HG03342 (cell line): ENCODE results near the gene CEP70.
"Not testable (repeated sequence)": the region's sequence is repeated elsewhere in the genome, so short reads cannot be mapped to it uniquely, and the experiment has no call there.

Experiments
- ATAC-seq: cut with Tn5 transposase; IDR thresholded peaks from one replicate; pipeline ENCODE4 v1.9.1; 2021; ENCODE audit warnings: mild to moderate bottlenecking, moderate library complexity; ENCODE audit not compliant: unreplicated experiment

The CEP70 gene, protein sequence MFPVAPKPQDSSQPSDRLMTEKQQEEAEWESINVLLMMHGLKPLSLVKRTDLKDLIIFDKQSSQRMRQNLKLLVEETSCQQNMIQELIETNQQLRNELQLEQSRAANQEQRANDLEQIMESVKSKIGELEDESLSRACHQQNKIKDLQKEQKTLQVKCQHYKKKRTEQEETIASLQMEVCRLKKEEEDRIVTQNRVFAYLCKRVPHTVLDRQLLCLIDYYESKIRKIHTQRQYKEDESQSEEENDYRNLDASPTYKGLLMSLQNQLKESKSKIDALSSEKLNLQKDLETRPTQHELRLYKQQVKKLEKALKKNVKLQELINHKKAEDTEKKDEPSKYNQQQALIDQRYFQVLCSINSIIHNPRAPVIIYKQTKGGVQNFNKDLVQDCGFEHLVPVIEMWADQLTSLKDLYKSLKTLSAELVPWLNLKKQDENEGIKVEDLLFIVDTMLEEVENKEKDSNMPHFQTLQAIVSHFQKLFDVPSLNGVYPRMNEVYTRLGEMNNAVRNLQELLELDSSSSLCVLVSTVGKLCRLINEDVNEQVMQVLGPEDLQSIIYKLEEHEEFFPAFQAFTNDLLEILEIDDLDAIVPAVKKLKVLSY

DNA sequence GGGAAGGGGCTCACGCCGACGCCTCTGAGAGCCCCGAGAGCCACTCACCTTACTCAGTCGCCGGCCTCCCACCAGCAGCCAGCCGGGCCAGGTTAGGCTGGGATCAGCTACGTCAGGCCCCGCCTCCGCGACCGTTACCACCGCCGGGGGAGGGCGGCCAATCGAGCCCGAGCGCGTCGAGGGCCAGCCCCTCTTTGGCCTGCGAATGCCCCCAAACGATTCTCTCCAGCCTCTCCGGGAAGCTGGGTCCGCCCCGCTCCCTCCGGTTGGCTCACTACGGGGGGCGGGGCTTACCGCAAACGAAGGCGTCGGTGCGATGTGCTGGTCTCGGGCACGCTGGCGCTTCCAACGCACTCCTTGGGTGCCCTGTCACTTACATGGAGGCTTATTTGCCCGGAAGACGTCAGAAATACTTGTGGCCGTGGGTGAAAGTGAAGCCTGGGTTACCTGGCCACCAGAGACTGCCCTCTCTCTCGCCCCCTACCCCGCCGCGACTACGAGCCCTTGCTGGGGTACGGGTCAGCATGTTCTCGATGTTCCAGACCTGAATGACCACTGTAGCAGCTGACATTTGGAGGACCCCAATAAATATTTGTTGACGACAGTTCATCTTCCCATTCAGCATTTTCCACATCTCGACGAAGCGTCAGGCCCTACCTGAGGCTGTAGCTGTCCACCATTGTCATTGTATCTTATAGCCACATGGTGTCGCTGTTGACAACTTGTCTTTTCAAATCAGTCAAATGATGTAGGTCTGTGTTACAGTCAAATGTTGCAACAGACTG, at the start of gene CEP70:
TSS of gene CEP70 (minus strand) at position 111 of the 785 bp plus-strand sequence. CDS start 21,333 bp downstream, outside the sequence.
- peak; percentile 87 for ATAC-seq

DNA sequence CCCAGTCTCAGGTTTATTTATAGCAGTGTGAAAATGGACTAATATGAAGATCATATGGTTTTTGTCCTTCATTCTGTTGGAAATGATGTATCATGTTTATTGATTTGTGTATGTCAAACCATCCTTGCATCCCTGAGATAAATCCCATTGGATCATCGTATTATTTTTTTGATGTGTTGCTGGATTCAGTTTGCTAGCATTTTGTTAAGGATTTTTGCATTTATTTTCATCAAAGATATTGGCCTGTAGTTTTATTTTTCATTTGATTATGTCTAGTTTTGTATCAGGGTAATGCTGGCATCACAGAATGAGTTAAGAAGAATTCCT, 48.8 kb upstream of the CEP70 start:
- ATAC-seq, result no peak

DNA sequence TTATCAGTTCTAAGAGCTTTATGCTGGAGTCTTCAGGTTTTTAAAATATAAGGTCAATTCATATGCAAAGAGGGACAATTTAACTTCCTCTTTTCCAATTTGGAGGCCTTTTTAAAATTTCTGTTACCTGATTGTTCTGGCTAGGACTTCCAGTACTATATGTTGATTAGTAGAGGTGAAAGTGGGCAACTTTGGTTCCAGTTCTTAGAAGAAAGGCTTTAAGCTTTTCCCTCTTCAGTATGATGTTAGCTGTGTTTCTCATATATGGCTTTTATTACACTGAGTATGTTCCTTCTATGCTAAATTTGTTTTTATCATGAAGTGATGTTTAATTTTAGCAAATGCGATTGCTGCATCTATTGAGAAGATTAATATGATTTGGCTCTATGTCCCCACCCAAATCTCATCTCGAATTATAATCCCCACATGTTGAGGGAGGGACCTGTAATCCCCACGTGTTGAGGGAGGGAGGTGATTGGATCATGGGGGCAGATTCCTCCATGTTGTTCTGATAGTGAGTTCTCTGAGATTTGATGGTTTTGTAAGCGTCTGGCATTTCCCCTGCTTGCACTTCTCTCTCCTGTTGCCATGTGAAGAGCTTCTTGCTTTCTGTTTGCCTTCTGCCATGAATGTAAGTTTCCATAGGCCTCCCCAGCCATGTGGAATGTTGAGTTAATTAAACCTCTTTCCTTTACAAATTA, 48.3 kb upstream of the CEP70 start:
- no peak for ATAC-seq

DNA sequence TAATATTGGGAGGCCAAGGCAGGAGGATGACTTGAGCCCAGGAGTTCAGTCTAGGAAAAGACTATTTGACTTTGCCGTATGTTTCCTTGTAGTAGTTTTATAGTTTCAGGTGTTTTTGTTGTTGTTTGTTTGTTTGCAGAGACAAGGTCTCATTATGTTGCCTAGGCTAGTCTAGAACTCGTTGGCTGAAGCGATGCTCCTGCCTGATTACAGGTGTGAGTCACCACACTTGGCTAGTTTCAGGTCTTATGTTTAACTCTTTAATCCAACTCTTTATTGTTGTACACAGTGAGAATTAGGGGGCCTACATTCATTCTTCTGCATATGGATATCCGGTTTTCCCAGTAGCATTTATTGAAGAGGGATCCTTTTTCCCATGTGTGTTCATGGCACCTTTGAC, 46.5 kb upstream of the CEP70 start:
- no peak for ATAC-seq

DNA sequence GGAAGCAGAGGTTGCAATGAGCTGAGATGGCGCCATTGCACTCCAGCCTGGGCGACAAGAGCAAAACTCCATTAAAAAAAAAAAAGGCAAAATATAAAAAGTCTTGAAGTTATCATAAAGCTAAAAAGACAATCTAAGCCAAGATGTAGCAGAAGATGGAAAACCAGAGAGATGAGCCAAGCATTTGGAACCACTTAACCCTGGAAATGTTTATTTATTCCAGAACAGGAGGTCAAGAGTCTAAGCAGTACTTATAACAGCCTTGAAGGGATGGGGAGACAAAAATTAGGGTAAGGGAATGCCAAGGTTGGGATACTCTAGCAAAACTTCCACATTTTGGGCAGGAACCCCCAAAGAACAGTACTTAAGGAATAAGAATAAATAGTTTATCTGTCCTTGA, 44.6 kb upstream of the CEP70 start:
- ATAC-seq, result no peak

DNA sequence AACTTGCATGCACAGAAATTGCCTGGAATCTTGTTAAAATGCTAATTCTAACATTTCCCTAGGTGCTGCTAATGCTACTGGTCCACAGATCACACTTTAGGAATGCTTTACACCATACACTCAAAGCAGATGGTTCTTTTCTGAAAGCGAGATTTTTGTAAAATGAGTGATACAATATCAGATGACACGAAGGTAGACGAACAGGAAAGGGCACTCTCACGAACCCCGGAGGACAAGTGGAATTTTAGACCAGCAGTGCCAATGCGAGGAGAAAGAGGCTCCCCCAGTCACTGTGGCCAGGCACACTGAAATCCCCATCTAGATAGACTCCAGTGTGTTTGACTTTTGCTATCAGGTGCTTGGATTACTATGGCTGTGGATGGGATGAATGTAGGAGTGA, 35.5 kb upstream of the CEP70 start:
- no peak for ATAC-seq

DNA sequence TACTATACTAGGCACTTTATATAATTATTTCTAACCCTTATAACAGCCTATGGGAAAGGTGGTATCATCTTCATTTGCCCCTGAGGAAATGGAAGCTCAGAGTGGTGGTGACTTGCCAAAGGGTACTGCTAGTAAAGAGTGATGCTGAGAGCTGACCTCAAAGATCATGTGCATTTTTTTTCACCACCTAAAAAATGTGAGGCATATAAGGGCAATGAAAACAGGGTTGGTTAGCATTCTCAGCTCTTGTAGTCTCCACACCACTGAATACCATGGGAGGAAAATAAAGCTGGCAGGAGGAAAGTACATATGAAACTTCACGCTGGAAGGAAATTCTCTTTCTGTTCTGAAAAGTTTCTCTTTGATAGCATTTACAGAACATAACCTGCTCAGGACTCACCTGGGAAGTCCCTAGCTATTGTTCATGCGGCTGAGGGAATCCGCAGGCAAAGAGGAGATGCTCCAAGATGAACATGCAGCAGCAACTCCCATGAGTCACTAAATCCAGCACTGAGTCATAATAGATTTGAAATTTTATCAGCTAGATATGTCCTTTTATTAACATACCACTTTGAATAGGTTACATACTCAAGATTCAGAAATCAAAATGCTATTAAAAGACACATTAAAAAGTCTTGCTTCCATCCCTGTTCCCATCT, 31.8 kb upstream of the CEP70 start:
- ATAC-seq, result no peak

DNA sequence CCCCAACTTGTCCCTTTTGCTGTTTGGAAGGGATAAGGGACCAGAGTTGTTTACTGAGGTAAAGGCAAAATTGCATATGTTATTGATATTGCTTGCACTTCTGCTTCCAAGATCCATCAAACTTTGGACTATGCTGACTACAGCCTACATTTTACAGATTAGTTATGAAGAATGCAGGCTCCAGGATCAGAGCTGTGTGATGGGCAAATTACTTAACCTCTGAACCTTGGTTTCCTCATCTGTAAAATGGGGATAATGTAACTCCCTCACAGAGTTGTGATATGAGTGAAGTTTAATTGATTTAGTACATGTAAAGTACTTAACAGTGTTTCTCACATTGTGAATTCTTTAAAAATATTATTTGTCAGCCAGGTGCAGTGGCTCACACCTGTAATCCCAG, 30.5 kb upstream of the CEP70 start:
- ATAC-seq, result no peak

DNA sequence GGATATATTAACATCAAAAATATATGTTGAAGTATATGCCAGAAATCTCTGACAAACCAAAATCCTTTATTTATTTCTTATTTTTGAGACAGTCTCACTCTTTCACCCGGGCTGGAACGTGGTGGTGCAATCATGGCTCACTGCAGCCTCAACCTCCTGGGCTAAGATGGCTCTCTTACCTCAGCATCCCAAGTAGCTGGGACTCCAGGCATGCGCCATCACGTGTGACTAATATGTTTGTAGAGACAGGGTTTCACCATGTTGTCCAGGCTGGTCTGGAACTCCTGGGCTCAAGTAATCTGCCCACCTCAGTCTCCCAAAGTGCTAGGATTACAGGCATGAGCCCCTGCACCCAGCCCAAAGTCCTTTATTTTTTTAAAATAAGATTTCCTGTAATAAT, 26.4 kb upstream of the CEP70 start:
- no peak for ATAC-seq

DNA sequence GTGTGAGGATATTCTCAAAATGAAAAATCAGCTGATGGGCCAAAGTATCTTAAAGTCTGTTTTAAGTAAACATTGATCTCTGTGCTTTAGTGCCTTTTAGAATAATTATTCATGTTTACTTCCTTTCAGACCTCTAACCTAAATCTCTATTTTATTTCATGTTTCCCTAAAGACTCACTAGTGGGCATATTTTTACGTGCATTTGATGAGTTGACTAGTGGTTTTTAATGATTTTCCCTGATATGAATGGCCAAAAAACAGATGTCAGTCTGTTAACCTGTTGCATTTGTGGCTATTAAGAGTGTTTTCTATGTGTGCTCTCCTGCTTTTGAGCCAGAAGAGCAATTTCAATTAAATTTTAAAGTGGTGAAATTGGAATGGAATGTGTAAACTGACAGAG, 21.4 kb upstream of the CEP70 start:
- no peak for ATAC-seq

DNA sequence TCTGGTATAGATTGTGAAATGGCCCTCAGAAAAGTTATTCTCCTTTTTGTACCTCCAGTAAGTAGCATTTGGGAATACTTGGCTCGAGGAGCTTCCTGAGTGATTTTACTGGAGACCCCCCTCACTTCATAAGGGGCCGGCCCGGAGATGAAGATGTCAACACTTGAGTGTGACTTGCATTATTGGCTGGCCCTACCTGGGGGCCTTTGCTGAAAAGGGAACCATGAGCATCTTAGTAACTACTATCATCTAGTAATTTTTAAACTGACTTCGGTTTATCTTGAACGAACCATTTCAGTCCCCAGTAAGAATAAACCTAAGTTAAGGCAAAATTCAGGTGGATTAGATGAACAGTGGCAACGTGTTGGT, 15.8 kb upstream of the CEP70 start:
- ATAC-seq, result no peak

DNA sequence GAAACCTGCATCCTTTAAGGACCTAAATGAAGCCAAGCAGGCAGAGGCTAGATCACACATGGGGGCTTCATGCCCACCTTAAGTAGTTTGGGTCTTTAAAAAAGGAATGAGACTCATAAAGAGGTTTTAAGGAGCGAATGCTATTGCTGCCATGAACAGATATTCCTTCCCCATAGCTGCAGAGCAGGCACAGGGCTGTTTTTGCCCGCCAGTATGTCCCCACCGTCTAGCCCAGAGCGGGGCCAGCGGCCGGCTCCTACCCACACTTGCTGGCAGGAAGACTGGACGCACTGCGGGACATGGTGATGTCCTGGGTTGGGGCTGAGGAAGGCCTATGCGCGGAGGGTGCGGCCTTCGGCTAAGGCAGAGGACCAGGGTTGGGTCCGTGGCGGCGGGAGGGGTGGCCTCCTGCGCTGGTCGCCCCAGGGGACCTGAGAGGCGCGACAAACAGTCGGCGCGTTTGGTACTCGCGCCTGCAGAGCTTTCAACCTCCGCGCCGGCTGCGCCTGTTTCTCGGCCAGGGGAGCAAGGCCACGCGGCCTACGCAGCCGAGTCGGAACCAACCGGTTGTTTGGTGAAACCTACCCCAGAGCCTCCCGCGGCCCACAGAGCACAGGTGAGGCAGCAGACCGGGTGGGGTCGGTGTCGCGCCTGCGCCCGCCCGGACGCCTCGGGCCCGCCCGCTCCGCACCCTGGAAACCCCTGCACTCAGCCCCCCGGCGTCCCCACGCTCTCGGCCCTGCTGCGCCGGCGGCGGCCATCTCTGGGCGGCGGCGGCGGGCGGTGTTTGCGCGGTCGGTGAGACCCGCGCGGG, 14.5 kb upstream of the CEP70 start, which contains the start of gene FAIM:
TSS of gene FAIM (plus strand) at position 450 of the 814 bp plus-strand sequence. CDS start 10,956 bp downstream, outside the sequence.
- ATAC-seq, result peak; percentile 74

DNA sequence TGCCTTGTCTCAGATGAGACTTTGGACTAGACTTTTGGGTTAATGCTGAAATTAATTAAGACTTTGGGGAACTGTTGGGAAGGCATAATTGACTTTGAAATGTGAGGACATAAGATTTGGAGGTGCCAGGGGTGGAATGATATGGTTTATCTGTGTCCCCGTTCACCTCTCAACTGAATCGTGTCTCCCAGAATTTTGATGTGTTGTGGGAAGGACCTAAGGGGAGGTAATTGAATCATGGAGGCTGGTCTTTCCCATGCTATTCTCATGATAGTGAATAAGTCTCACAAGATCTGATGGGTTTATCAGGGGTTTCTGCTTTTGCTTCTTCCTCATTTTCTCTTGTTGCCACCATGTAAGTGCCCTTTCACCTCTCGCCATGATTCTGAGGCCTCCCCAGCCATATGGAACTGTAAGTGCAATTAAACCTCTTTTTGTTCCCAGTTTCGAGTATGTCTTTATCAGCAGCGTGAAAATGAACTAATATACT, 10.1 kb upstream of the CEP70 start:
- ATAC-seq, result not testable (repeated sequence)

DNA sequence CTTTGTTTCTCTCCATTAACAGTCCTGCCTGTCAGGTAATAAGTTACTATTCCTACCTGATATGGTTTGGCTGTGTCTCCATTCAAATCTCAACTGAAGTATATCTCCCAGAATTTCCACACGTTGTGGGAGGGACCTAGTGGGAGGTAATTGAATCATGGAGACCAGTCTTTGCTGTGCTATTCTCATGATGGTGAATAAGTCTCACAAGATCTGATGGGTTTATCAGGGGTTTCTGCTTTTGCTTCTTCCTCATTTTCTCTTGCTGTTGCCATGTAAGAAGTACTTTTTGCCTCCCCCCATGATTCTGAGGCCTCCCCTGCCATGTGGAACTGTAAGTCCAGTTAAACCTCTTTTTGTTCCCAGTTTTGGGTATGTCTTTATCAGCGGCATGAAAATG, 7.6 kb upstream of the CEP70 start:
- ATAC-seq, result not testable (repeated sequence)

DNA sequence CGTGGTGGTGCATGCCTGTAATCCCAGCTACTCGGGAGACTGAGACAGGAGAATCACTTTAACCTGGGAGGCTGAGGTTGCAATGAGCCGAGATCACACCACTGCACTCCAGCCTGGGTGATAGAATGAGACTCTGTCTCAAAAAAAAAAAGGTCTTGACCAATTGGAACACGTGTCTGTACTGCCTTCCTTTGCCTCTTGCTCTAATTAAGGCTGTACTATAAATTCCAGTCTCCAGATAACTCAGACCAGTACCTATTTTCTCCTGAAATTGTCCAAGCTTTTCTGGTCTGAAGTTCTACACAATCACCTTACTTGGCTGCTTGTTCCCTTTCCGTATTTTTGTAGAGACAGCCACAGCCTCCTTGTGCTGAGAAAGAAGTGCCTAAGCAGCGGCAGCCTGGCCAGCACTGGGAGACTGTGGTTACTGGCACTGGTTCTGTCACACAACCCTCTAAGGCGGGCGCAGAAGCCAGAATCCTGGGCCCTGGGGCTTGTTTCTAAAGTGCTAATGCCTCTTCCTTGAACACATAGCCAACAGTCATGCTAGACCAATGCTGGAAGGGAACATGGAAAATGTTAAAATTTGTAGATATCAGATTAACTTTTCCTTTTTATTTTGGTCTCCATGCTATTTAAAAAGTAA, 6.2 kb upstream of the CEP70 start:
- no peak for ATAC-seq

DNA sequence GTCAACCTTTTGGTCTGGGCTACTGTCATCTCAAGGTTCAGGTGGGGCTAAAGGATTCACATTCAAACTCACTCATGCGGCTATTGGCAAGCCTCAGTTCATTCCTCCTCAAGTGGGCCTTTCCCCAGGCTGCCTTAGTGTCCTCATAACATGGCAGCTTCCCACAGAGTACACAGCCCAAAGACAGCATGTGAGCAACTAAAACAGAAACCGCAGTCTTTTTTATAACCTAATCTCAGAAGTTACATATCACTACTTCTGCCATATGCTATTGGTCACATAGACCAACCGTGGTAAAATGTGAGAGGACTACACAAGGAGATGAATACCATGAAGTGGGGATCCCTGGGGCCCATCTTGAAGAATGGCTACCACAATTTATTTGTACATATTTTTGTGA, 4.5 kb upstream of the CEP70 start:
- no peak for ATAC-seq

DNA sequence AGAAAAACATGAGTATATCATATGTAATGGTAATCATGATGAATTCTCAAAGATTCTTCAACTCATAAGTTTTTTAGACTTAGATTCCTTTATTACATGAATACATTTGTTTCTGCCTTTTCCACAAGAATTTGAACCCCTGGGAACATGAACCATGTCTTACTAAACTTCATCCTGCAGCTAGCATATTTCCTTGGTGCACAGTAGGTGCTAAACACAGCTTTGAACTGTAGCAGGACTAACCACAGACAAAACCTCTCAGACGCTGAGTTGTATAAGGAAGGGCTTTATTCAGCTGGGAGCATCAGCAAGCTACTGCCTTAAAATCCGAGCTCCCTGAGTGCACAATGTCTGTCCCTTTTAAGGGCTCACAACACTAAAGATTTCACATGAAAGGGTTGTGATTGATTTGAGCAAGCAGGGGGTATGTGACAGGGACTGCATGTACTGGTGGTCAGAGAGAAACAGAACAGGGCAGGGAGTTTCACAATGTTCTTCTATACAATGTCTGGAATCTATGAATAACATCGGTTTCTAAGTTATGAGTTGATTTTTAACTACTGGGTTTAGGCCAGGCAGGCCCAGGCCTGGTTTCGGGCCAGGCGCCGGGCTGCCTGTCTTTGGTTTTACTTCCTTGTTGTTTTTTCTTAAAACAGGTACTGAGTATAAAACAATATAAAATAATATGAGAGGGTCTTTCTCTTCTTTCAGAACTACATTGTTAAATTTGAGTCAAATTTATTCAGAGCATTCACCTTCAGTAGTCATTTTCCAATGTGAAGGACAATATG, 3.3 kb upstream of the CEP70 start:
- not testable (repeated sequence) for ATAC-seq

DNA sequence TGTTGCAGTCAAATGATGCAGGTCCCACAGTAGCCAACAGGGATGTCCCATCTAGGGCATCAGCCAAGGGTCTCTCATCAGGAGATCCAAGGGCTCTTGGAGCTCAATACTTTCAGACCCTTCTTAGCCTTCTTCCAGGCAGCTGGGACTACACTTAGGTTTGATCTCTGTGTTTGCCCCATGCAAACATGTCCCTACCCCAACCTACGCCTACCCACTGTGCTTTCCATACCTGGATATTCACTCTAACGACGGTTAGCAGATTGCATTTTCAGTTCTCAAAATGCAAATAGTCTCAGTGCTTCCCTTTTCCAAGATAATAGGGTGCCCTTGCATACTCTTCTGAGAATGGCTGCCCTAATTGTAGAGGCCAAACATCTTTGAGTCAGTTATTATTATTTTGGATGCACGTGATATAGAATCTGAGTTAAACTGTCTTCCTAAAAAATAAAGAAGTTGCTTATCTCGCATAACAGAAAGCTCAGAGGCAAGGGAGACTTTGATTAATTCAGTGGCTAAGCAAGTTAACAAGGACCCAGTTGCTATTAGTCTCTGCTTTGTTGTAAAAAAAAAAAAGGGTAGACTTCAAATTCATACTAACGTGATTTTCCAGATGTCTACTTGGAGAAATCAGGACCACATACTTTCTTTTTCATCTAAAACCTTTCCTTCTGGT, 1.0 kb upstream of the CEP70 start:
- ATAC-seq, result peak; percentile 19
